ENCODE data around the gene SMIM24. TPM values are rescaled to one million over a fixed set of nuclear protein-coding genes. Genes with fewer than 3 reads are reported as not detected.

SMIM24 gene
- total and polyA plus RNA-seq, 10 of the 15 experiments (the other 5 are each of a cell fraction or from before 2014, with no cell fraction given) = 0.14 to 0.44 (median 0.23) TPM; not detected in 4

GRCh38 chr19:3518659-3519058, 38.3 kb upstream of the SMIM24 start:
- BruUV-seq (replicated peaks) = no TSS peak
- intact Hi-C loops (cut with micrococcal nuclease; ENCODE audit: unreplicated experiment) = no loop called here
- H3K79me2 ChIP-seq (ENCODE audit: control insufficient read depth, insufficient read depth, low read length) = peaks cover 5% of the 10 kb centered on the region
- no peak for TF ChIP-seq ATF7 (IDR thresholded peaks at IDR 0.05; ENCODE audit: low read depth)
- no peak for TF ChIP-seq BMI1 (IDR thresholded peaks at IDR 0.05; ENCODE audit: borderline replicate concordance)
- no peak for ATAC-seq
- RAD21 ChIA-PET (ENCODE audit: unreplicated experiment) = no interaction called here
- no peaks in the 10 kb centered on the region for H3K27me3 ChIP-seq (replicated peaks in 1 of 2; ENCODE audit: control insufficient read depth in 2 of 2, insufficient read depth in 2 of 2, low read length in 1 of 2)
- SMC1A ChIA-PET (ENCODE audit: uncharacterized antibody, unreplicated experiment) = interaction anchor here (0.6 kb wide), 1 partner anchor 35 kb away, joined by 3 read pairs; no protein-coding TSS in a partner anchor
- no peaks in the 10 kb centered on the region for H3K9me3 ChIP-seq (replicated peaks; ENCODE audit: control insufficient read depth, insufficient read depth, low read length)
- POLR2A ChIA-PET = no interaction called here
- in situ Hi-C loops (cut with MboI) = no loop called here
- H4K20me1 ChIP-seq (ENCODE audit: control insufficient read depth, insufficient read depth) = no peaks in the 10 kb centered on the region
- H3K4me2 ChIP-seq (ENCODE audit: control insufficient read depth, insufficient read depth) = no peak overlapping the region
- no peak overlapping the region for H3K9ac ChIP-seq (ENCODE audit: control insufficient read depth, insufficient read depth, low read length)
- H3K27ac ChIP-seq (ENCODE audit: control insufficient read depth, insufficient read depth) = no peak overlapping the region
- WGBS (ENCODE audit: insufficient coverage, insufficient replicate concordance, low lambda C conversion rate, missing lambda C conversion rate) = 89% methylated on average over 2 of the region's 2 CpGs
- no peak for DNase-seq (ENCODE audit: low read depth, low spot score)
- H3K4me3 ChIP-seq = no peak overlapping the region
- FAIRE-seq = no peak
- H3K4me1 ChIP-seq (ENCODE audit: control insufficient read depth, insufficient read depth, low read length) = peaks cover 4% of the 10 kb centered on the region; the same call in 1 of the 2 replicates
- no peak overlapping the region for H2AFZ ChIP-seq (ENCODE audit: control insufficient read depth, low read depth, low read length)
- peaks cover 3 to 18% of the 10 kb centered on the region in 2 experiments; a peak in 2 of 4 replicates for H3K36me3 ChIP-seq (ENCODE audit: control insufficient read depth in 2 of 2, insufficient read depth in 2 of 2, low read length in 1 of 2)
- CTCF ChIA-PET = interaction anchor here (0.6 kb wide), 1 partner anchor 90 kb away, joined by 3 read pairs; no protein-coding TSS in a partner anchor

GRCh38 chr19:3518255-3518654, 37.9 kb upstream of the SMIM24 start:
- RAD21 ChIA-PET (ENCODE audit: unreplicated experiment) = no interaction called here
- H3K4me1 ChIP-seq (ENCODE audit: control insufficient read depth, insufficient read depth, low read length) = peaks cover 4% of the 10 kb centered on the region; the same call in 1 of the 2 replicates
- WGBS (ENCODE audit: insufficient coverage, insufficient replicate concordance, low lambda C conversion rate, missing lambda C conversion rate) = 86% methylated on average over 10 of the region's 10 CpGs
- no peaks in the 10 kb centered on the region for H4K20me1 ChIP-seq (ENCODE audit: control insufficient read depth, insufficient read depth)
- in situ Hi-C loops (cut with MboI) = no loop called here
- no peak overlapping the region for H3K4me3 ChIP-seq
- POLR2A ChIA-PET = interaction anchor here (0.6 kb wide), 1 partner anchor 57 kb away, joined by 8 read pairs; no protein-coding TSS in a partner anchor
- CTCF ChIA-PET = interaction anchor here (0.6 kb wide), 1 partner anchor 63 kb away, joined by 3 read pairs; no protein-coding TSS in a partner anchor
- no peak overlapping the region for H3K27ac ChIP-seq (ENCODE audit: control insufficient read depth, insufficient read depth)
- intact Hi-C loops (cut with micrococcal nuclease; ENCODE audit: unreplicated experiment) = no loop called here
- H3K4me2 ChIP-seq (ENCODE audit: control insufficient read depth, insufficient read depth) = no peak overlapping the region
- peaks cover 5% of the 10 kb centered on the region for H3K79me2 ChIP-seq (ENCODE audit: control insufficient read depth, insufficient read depth, low read length)
- no TSS peak for BruUV-seq (replicated peaks)
- no peak overlapping the region for H3K9ac ChIP-seq (ENCODE audit: control insufficient read depth, insufficient read depth, low read length)
- H3K36me3 ChIP-seq (ENCODE audit: control insufficient read depth in 2 of 2, insufficient read depth in 2 of 2, low read length in 1 of 2) = peaks cover 3 to 15% of the 10 kb centered on the region in 2 experiments; a peak in 2 of 4 replicates
- no peak overlapping the region for H2AFZ ChIP-seq (ENCODE audit: control insufficient read depth, low read depth, low read length)
- SMC1A ChIA-PET (ENCODE audit: uncharacterized antibody, unreplicated experiment) = interaction anchor here (0.6 kb wide), 1 partner anchor 35 kb away, joined by 3 read pairs; no protein-coding TSS in a partner anchor
- H3K9me3 ChIP-seq (replicated peaks; ENCODE audit: control insufficient read depth, insufficient read depth, low read length) = no peaks in the 10 kb centered on the region
- no peak for DNase-seq (ENCODE audit: low read depth, low spot score)
- FAIRE-seq = no peak
- H3K27me3 ChIP-seq (replicated peaks in 1 of 2; ENCODE audit: control insufficient read depth in 2 of 2, insufficient read depth in 2 of 2, low read length in 1 of 2) = no peaks in the 10 kb centered on the region
- ATAC-seq = no peak
- TF ChIP-seq KAT2A (conservative IDR thresholded peaks at IDR 0.05; ENCODE audit: control insufficient read depth, low read depth, low read length) (no peak), CEBPB (IDR thresholded peaks at IDR 0.05; ENCODE audit: borderline replicate concordance in 1 of 2, low read depth in 2 of 2, low read length in 2 of 2) (no peak), CBX5 (IDR thresholded peaks at IDR 0.05; ENCODE audit: low read depth) (no peak), CBFB (IDR thresholded peaks at IDR 0.05; ENCODE audit: low read depth) (no peak), TBL1XR1 (IDR thresholded peaks at IDR 0.05; ENCODE audit: low read depth, low read length) (no peak), ZBTB33 (IDR thresholded peaks at IDR 0.05) (no peak), PRDM15 (CRISPR knock-in tag; IDR thresholded peaks at IDR 0.05) (no peak), YBX1 (IDR thresholded peaks at IDR 0.05) (no peak), SREBF1 (IDR thresholded peaks at IDR 0.05; ENCODE audit: low read length) (no peak), POU2F2 (IDR thresholded peaks at IDR 0.05; ENCODE audit: borderline replicate concordance, low read depth, low read length) (no peak)
